ENCODE data around the gene TBRG4. TPM values are rescaled to one million over a fixed set of nuclear protein-coding genes. Genes with fewer than 3 reads are reported as not detected.
"Not testable (repeated sequence)": the region's sequence is repeated elsewhere in the genome, so short reads cannot be mapped to it uniquely, and the experiment has no call there.

TBRG4 gene
- total RNA-seq = 58.0 TPM

DNA sequence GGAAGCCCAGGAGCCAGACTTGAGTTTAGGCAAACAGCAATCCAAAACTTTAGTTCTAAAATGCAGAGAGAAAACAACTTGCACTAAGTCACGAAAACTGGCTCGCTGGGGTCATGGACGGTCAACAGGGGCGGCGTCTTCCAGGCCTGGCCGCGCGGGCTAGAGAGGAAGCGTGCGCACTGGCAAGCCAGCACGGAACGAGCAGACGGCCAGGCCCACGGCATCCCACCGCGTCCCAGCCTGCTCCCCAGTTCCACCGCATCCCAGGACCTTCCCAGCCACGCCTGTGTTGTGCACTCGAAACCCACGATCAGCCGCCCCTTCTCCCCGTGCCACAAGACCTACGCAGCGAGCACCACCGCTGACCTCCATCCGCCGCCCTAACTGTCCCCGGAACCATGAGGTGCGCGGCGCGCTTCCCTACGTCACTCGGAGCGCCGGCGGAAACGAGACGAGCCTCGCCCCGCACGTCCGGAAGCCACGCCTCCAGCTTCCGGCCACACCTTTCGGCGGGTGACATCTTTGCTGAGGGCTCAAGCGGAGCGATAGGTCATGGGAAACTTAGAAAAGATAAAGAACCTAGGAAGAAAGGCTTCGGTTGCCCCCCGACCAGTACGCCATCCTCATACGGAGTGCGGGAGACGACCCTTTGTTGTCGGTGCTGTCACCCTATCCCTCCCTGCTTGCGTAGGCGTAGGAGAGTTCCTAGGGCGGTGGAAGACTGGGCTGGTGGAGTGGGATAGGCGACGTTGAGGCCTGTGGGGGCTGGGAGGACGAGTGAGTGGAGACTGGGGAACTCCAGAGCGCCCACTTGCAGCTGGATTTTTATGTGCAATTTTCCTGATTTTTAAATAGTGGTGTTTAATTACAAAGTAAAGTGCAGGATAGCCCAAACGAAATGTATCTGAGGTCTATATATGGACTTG lies at the start of gene TBRG4:
TBRG4 (minus strand) TSS at position 400 of the 926 bp plus-strand sequence. CDS start 2,460 bp downstream, outside the sequence.
- peak; percentile 95 for DNase-seq (ENCODE audit: low spot score)

DNA sequence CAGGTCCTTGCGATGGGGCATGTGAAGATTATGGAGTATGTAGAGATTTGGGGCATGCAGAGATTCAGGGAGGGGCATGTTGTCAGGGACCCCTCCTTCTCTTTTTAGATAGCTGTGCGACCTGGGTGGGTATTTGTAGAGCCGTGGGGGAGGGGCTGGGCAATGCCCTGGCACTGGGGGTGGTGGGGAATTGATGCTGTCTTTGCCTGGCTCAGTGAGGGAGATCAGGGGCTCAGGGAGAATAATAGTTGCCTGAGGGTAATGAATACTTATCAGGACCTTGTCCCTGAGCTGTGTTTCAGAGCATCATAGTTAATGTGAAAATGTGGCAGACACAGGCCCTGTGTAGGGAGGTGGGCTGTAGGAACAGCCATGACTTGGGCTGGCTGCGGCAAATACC lies 49.6 kb upstream of the TBRG4 start:
- no peak for DNase-seq (ENCODE audit: low spot score)

- no peak for DNase-seq (ENCODE audit: low spot score)
Measured at GRCh38 chr7:45160417-45160881, 49.0 kb upstream of the TBRG4 start.

DNA sequence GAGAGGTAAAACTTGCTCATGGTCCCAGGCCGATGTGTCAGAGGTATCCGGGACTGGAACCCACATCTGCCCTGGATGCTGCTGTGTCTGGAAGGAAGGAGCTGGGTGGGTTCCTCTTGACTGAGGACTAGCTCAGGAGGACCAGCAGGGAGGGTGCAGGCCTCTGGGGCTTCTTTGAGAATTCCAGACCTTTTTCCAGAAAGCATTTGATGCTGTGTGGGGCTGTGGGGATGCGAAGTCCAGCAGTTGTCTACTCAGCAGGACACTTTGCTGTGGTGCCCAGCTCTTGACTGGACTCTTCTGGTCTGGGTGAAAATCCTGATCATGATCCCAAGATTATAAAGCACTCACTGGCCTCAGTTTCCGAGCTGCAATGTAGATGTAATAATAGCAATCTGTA lies 47.8 kb upstream of the TBRG4 start:
- no peak for DNase-seq (ENCODE audit: low spot score)

DNA sequence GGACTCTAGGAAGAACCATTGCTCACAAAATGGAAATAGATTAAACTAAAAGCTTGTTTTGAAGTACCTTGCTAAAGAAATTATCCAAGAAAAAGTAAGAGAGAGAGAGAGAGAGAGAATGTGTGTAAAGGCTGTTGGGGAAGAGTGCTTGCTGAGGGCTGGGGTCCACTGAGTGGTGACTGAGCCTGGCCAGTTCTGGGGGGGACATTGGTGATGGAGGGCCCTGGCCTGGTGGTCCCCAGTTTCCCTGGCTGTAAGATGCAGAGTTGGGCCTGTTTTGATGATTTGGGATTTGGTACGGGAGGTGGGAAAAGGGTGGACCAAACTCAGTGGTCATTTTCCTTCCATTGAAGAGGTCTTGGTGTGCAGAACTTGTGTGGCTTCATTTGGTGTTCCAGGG lies 47.0 kb upstream of the TBRG4 start:
- DNase-seq (ENCODE audit: low spot score) = no peak

DNA sequence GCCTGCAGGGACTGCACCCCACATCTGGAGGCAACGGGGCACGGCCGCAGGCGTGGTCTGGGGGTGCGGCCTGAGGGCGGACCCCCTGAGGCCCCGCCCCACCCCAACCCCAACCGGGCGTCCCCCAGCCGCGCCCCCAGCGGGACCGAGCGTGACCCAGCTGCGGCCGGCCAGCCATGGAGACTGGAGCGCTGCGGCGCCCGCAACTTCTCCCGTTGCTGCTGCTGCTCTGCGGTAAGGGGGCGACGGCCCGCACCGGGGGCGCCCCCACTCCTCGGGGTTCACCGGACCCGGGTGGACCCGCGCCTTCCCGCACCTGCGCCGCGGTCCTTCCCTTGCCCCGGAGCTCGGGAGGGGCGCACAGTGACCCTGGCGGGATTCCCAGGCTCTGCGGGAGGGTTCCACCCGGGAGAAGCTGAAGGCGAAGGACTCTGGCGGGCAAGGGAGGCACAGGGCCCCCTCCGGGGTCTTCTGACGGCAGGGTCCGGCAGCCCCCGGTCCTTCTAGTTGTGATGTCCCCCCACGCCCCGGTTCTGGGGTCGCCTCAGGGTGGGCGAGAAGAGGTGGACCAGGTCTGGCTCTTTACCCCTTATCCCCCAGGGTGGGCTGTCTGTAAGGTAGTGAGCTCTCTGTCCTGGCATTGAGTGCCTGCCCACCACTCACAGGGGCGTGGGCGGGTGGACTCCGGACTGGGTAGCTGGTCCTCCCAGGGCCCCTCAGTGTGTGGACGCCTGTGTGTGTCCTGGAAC lies 46.3 kb upstream of the TBRG4 start, which contains the start of gene RAMP3:
RAMP3 (plus strand) TSS at position 139 of the 749 bp plus-strand sequence; CDS start at position 177, 38 bp downstream.
- no peak for DNase-seq (ENCODE audit: low spot score)

DNA sequence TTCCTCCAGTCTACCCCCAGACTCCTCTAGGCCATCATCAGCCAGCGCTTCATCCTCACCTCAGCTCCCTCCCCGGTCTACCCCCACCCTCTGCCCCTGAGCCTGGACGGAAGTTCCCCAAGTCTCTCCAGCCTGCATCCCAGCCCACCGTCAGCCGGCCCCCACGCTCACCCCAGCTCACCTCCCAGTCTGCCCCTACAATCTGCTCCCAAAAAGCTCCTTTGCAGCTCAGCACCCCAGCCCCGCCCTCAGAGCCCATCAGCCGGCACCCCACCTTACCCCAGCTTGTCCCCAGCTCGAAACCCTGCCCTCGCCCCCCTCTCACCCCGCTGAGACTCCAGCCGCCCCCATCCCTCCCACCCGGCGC lies 45.8 kb upstream of the TBRG4 start:
- DNase-seq (ENCODE audit: low spot score) = no peak

- DNase-seq (ENCODE audit: low spot score) = no peak
Measured at GRCh38 chr7:45156516-45157272, 45.2 kb upstream of the TBRG4 start.

- no peak for DNase-seq (ENCODE audit: low spot score)
Measured at GRCh38 chr7:45155941-45156340, 44.4 kb upstream of the TBRG4 start.

DNA sequence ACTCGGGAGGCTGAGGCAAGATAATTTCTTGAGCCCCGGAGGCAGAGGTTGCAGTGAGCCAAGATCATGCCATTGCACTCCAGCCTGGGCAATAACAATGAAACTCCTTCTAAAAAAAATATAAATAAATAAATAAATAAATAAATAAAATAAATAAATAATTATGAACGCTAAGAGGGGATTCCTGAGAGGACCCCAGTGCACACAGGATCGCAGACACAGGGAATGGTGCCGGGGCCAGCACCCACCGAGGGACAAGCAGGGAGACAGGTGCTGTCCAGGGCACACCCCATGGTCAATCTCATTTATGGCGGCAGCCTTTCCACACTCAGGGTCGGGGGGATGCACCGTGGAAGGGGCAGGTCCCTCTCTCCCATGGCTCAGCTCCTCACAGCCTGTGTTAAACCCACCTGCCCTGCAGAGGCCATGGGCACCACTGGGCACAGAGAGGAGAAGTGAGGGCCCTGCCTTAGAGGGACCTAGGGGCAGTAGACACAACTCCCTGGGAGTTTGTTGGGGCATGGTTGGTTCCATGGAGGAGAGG lies 43.9 kb upstream of the TBRG4 start:
- no peak for DNase-seq (ENCODE audit: low spot score)

GRCh38 chr7:45153861-45154260 lies 42.4 kb upstream of the TBRG4 start:
- DNase-seq (ENCODE audit: low spot score) = not testable (repeated sequence)

GRCh38 chr7:45153233-45153632 lies 41.7 kb upstream of the TBRG4 start:
- DNase-seq (ENCODE audit: low spot score) = no peak

- no peak for DNase-seq (ENCODE audit: low spot score)
Measured at GRCh38 chr7:45151967-45152366, 40.5 kb upstream of the TBRG4 start.

DNA sequence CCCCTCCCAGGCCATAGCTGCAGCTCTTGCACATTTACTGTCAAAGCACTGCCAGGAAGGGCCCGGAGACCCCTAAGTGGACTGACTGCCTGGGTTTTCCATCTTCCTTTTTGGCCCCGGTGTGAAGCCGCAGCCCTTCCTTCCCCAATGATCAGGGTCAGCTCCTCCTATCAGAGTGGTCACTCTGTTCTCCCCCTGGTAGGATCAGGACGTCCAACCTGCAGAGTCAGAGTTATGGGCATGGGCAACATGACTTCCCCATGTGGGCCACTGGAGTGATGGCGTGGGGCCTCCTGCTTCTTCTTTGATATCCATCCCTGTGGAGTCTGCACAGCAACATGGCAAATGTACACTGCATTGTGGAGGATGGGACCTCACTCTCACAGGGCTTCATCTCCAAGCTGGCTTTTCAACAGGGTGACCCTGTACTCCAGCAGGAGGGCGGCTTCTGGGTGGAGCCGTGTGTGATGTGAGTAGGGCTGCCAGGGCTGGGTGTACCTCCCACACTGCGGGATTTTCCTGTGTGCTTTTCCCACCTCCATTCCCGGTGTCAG lies 39.7 kb upstream of the TBRG4 start:
- no peak for DNase-seq (ENCODE audit: low spot score)

DNA sequence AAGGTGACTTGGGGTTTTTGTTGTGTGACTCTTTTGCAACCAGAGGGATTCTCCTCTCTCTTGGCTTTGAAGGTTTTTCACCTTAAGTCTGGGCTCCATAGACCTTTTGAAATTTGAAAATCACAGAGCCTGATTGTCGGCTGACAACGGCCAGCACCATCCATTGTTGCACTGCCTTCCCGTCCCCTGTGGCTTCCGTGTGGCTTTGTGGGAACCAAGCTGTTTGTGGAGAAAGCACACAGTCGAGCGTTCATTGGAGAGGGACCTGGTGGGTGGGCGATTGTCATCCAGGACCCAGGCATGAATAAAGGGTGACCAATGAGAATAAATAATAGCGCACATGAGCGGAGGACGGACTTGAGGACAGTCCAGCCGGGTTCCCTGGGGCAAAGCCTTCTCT lies 38.7 kb upstream of the TBRG4 start:
- DNase-seq (ENCODE audit: low spot score) = no peak

DNA sequence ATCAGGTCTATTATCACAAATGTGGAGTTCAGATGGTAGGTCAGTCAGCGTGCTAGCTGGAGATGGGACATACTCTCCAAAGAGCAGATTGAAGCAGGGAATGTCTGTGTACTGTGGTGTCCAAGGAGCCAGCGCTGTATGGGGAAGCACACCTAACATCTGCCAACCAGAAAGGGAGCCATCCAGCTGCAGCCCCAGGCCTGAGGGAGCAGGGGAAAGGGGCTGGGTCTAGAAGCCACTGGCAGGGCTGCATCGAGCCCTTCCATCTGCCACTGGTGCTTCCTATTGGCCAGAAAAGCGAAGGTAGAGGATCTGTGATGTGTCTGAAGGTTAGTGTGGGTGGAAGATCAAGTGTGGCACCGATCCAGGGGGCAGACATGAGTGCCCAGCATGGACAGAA lies 38.1 kb upstream of the TBRG4 start:
- no peak for DNase-seq (ENCODE audit: low spot score)

DNA sequence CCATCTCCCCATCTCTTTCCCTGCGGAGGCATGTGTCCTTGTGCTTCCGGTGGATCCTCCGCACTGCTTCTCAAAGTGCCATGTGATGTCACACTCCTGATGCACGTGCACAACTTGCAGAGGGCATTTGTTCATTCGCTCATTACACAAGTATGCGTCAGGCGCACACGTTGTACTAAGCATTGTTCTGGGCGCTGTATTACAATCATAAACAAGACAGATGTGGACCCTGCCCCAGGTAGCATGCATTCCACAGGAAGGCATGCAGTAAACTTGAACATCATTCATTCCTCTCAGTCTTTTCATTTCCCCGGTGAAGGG lies 37.1 kb upstream of the TBRG4 start:
- no peak for DNase-seq (ENCODE audit: low spot score)

- DNase-seq (ENCODE audit: low spot score) = no peak
Measured at GRCh38 chr7:45147858-45148652, 36.6 kb upstream of the TBRG4 start.

GRCh38 chr7:45146531-45147379 lies 35.3 kb upstream of the TBRG4 start:
- no peak for DNase-seq (ENCODE audit: low spot score)

GRCh38 chr7:45145881-45146280 lies 34.4 kb upstream of the TBRG4 start:
- DNase-seq (ENCODE audit: low spot score) = no peak

Data from mucosa of gallbladder (tissue), 1 donor.